ENCODE measurements around the gene CD27.

DNA sequence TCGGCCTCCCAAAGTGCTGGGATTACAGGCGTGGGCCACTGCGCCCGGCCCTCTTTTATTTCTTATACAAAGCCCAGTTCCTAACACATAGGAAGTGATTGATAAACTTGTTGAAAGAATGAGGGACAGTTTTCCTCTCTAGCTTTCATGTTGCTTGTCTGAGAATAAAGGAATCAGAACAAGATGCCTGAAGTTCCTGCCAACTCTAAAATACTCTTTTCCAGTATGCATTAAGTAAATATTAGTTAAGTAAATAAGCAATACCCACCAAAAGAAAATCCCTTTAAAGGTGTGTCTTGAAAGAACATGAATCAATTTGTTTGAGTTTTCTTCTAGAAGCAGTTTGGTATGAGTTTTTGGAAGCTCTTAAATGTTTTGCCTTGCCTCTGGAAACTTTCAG is 24.4 kb upstream of the CD27 start:
- TF ChIP-seq CTCF (IDR thresholded peaks at IDR 0.05; ENCODE audit: insufficient read depth, low read length) (no peak), POLR2AphosphoS5 (IDR thresholded peaks at IDR 0.05; ENCODE audit: low read depth) (no peak)

Data from HL-60 (cell line).